ENCODE data around the gene OTOGL.
"Not testable (repeated sequence)": the region's sequence is repeated elsewhere in the genome, so short reads cannot be mapped to it uniquely, and the experiment has no call there.

Gene OTOGL, protein sequence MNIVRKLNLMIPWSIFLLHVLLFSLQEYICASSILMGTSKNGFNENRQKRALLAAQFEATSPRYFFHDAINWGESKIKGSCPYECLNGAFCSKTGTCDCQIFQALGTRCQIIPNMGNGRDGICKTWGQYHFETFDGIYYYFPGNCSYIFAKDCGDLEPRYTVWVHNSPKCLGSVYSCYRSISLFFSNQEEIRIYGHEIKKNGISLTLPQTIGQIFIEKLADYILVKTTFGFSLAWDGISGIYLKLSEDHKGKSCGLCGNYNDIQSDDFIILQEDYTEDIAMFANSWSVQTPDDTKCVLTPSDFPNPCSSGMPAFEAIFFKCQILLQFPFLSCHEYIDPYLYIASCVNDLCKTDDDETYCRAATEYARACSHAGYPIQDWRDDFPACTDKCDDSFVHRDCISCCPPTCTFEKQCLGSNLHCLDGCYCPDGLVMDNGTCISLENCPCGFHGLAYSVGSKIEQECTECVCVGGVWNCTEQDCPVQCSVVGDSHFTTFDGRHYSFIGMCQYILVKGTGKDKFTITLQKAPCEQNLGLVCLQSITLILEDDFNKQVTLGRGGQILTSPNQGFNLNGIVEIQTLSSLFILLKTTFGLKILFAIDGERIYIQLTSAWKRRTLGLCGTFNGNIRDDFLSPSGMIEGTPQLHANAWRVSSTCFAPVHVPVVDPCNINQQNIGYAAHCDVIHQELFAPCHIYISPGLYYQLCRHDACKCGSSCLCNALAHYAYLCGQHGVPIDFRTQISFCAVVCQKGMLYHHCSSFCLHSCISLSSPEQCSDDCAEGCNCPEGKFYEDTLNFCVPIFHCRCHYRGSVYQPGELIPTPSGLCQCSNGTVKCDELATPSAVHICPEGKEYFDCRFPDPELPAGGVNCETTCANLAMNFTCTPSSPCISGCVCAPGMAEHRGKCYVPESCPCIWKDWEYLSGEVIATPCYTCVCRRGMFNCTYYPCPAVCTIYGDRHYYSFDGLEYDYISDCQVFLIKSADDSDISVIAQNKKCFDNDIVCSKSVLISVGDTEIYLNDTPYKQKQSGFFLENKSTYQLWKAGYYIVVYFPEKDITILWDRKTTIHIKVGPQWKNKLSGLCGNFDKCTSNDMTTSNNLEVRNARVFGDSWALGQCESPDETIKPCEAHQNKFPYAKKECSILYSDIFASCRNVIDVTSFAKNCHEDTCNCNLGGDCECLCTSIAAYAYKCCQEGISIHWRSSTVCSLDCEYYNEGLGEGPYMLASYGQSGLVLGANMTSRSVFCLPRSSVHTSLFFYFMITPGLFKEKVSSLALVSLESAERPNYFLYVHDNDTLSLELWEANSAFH (N-terminal part only)

GRCh38 chr12:80099259-80099658 lies at the start of gene OTOGL:
OTOGL (plus strand) TSS chr12:80099537; CDS start chr12:80209432, 109,895 bp downstream.
- DNase-seq, result no peak

DNA sequence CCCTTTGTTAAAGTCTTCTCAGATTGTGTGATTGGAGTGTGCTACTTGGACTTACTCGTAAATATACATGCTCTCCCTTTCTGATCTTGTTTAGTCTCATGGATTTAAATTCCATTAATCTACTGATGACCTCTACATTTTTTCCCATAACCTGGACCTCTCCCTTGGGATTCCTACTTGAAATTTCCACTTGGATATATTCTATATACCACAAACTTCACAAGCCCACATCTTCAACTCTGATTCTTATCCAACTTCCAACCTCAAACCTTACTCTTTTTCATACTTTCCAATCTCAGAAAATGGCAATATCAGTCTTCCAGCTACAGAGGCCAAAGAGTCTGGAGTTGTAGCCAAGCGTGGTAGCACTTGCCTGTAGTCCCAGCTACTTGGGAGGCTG lies 49.1 kb upstream of the OTOGL start:
- no peak for DNase-seq

DNA sequence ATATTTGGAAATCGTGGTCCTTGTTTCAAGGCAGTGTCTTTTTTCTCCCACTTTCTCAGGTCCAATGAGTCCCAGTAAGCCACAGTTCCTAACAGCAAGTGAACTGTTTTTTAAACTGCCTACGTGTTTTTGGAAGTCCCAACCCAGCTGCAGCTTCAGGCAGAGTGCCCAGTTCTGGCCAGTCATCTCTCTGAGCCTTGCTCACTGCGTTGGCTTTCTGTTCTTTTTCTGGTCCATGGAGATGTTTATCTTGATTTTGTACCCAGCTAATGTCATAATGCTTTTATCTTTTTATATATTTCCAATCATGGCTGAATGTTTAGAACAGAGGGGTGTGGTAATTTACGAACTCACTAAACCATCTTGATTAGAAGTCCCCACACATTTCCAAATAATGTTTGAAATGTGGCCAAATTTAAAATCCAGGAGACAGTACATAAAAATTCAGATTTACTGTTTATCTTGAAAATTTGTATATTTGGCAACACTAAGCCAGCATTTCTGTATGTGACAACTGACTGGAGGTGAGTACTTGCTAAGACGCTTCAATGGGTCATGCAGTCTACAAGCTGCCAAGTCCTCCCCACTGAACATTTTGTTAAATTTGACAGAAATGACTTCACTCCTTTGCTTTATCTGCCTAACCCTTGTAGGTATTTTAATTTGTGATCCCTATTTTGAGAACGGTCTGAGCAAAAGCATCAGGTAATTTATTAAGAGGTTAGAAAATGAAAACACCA lies 46.1 kb upstream of the OTOGL start:
- DNase-seq, result no peak

DNA sequence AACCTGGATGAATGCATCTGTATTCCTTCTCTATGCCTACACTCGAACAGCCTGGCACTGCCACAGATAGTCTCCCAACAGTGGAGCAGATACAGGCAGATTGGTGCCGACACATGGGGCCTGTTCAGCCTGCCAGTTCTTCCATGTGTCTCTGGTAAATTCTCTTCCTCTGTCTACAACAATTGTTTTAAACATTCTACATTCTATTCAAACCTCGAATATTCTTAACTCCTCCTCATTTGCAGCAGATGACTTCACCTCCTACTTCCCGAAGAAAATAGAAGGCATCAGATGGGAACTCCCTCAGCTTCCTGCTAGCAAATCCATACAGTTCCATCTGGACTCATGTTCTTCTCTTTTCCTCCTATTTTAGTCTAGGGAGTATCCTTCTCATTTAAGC lies 43.1 kb upstream of the OTOGL start:
- no peak for DNase-seq

- no peak for DNase-seq
Measured at GRCh38 chr12:80056845-80057244, 42.5 kb upstream of the OTOGL start.

- DNase-seq, result no peak
Measured at GRCh38 chr12:80058586-80058985, 40.8 kb upstream of the OTOGL start.

- DNase-seq, result no peak
Measured at GRCh38 chr12:80059102-80059501, 40.2 kb upstream of the OTOGL start.

DNA sequence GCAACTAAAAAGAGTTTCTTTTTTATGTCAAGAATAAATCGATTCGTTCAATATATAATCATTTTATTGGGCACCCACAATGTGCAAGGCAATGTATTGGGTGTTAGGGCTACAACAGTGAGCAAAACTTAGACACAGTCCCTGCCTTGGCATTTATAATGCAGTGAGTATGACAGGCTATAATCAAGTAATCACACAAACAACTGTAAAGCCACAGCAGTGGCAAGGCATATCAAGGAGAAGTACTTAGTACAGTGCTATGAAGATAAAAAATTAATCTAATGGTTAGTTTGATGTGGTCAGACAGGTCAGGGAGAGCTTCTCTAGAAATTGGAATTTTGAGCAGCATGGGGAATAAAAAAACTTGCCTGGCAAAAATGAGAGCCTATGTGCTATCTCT lies 39.5 kb upstream of the OTOGL start:
- DNase-seq, result no peak

- no peak for DNase-seq
Measured at GRCh38 chr12:80064269-80064668, 35.1 kb upstream of the OTOGL start.

DNA sequence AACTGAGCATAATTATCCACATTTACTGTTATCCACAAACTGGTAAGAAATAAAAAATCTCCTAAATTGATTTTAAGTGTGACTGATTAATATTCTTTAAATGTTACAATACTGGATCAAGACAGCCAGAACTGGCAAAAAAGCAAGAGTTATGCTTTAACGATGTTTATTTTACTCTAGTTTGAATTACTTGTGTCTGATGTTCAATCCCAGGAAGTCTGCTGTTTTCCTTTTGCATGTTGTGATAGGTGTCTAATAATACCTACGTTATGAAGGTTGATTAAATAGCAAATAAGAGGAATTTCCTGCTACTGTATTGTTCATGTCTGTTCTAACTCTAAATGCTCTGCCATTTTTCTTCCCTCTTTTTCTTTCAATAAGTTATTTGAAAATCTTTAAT lies 34.4 kb upstream of the OTOGL start:
- no peak for DNase-seq

GRCh38 chr12:80068173-80068572 lies 31.2 kb upstream of the OTOGL start:
- DNase-seq, result no peak

GRCh38 chr12:80083892-80084614 lies 15.3 kb upstream of the OTOGL start:
- DNase-seq, result not testable (repeated sequence)

DNA sequence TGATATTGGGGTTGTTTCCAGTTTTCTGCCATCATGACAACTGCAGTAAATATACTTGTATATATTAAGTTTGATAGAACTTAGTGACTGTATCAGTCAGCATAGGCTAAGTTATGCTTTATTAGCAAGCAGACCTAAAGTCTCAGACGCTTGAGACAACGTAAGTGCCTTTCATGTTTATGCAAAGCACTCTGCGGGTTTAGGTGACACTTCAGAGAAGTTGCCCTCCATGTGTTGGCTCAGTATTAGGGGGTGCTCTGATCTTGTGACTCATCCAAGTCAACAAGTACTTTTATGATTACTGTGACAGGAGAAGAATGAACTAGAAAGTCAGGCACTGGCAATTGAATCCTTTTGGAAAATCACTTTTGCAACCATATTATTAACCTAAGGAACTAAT lies 13.3 kb upstream of the OTOGL start:
- DNase-seq, result no peak

GRCh38 chr12:80087486-80088213 lies 11.7 kb upstream of the OTOGL start:
- no peak for DNase-seq

DNA sequence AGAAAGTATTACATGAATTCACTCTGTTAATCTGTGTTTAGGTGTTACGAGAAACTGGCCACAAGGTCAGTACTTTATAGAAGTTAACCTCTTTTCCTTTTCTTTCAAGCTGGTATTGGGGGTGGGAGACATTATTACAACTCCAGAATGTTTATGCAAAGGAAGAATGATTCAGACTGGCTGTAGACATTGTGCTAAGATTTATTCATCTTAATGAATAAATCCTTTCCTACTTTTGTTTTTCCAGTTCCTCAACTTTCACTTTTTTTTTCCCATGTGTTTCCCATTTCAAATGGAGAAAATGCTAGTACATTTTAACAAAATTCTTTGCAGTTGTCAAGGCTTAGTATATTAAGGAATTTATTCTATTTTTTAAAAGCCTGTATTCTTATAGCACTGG lies 1.3 kb downstream of the OTOGL start:
- no peak for DNase-seq

GRCh38 chr12:80101126-80101525 lies 1.8 kb downstream of the OTOGL start:
- no peak for DNase-seq

GRCh38 chr12:80107221-80107620 lies 7.9 kb downstream of the OTOGL start:
- DNase-seq, result no peak

- no peak for DNase-seq
Measured at GRCh38 chr12:80116735-80117134, 17.4 kb downstream of the OTOGL start.

DNA sequence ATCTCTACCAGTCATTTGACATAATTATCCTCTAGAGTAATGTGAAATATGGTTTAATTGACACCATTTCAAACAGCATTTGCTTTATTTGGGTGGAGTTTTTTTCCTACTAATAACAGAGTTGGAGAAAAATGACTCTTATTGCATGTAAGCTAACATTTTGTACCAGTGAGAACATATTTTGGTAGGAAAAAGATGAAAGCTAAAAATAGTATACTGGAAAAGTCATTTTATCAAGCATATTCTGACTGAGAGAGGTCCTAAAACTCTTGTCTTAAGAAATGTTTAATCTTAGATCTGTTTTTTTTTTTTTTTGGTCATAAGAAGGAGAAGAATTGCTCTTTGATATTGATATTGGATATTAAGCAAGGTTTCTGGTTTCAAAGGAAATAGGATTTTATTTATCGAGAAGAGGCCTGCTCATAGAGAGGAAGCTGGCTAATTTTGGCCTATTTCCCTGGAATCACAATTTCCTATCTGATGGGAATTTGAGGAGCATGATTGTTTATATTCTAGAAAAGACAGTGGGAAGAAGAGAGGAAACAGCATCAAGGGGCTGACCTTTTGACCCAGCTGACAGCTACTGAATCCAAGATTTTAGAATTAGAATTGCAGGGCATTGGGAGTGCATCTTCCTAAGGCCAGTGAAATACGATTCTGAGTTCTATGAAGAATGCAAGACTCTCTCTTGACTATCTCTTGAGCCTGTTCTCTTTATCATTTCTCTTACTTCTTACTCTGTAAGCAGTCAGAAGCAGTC lies 19.4 kb downstream of the OTOGL start:
- DNase-seq, result no peak

GRCh38 chr12:80120994-80121393 lies 21.7 kb downstream of the OTOGL start:
- no peak for DNase-seq

Data from NCI-H1436 (cell line).